ENCODE data around the gene IL1F10.

- TF ChIP-seq, protein P1, sequence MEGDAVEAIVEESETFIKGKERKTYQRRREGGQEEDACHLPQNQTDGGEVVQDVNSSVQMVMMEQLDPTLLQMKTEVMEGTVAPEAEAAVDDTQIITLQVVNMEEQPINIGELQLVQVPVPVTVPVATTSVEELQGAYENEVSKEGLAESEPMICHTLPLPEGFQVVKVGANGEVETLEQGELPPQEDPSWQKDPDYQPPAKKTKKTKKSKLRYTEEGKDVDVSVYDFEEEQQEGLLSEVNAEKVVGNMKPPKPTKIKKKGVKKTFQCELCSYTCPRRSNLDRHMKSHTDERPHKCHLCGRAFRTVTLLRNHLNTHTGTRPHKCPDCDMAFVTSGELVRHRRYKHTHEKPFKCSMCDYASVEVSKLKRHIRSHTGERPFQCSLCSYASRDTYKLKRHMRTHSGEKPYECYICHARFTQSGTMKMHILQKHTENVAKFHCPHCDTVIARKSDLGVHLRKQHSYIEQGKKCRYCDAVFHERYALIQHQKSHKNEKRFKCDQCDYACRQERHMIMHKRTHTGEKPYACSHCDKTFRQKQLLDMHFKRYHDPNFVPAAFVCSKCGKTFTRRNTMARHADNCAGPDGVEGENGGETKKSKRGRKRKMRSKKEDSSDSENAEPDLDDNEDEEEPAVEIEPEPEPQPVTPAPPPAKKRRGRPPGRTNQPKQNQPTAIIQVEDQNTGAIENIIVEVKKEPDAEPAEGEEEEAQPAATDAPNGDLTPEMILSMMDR (IDR thresholded peaks at IDR 0.05): no peak
- TF ChIP-seq EZH2phosphoT487 (IDR thresholded peaks at IDR 0.05) (no peak), EZH2 (IDR thresholded peaks at IDR 0.05) (no peak)
These were observed 50.5 kb downstream of the IL1F10 start for GRCh38 chr2:113118263-113118657.
